SH-SY5Y (cell line): ENCODE results near the gene SPOP.

Experiments
- GATA2 ChIP-seq: IDR thresholded peaks from 2 replicates; pipeline ENCODE4 v1.6.1; 2011; ENCODE audit warnings: mild to moderate bottlenecking, low read depth, low read length
- GATA3 ChIP-seq: IDR thresholded peaks from 2 replicates; pipeline ENCODE4 v1.6.1; 2011; ENCODE audit warnings: low read depth, mild to moderate bottlenecking, low read length, moderate library complexity

DNA sequence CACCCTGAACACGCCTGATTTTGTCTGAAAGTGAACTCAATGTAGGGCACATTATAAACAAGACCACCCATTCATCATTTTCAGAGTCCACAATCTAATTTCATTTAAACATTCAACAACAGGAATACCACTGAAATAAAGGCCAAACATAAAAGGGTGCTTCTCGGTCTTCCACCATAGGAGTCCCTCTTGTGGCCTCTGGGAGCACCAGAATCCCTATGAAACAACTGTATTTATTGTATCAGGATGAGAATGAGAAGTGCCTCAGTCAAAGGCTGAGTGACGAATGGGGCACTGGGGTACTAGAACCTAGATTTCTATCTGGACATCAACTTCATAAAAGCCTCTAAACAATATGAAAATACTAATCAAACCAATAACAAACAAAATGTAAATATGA is 61.8 kb downstream of the SPOP start:
- TF ChIP-seq GATA3 (no peak), GATA2 (no peak)
